ENCODE results near the gene DDX19B.

The DDX19B gene

GRCh38 chr16:70320121-70320520, 21.1 kb downstream of the DDX19B start:
- Histone ChIP-seq H3K4me1 (ENCODE audit: control insufficient read depth, insufficient read depth, low read depth, low read length) (peaks cover 2% of the 10 kb centered on the region), H3K79me1 (replicated peaks; ENCODE audit: low read length, poor library complexity, severe bottlenecking) (peaks cover 3% of the 10 kb centered on the region), H3K4me3 (ENCODE audit: insufficient read depth in 1 of 2, low read depth in 1 of 2, low read length in 2 of 2) (no peak overlapping the region), H2BK12ac (ENCODE audit: low read length in 2 of 2) (no peak overlapping the region), H2AFZ (ENCODE audit: low read depth, low read length) (no peak overlapping the region), H3K27ac (ENCODE audit: low read length, poor library complexity, severe bottlenecking) (no peak overlapping the region), H2BK5ac (ENCODE audit: low read depth, low read length, poor library complexity, severe bottlenecking) (no peak overlapping the region), H3K9ac (ENCODE audit: low read length) (no peak overlapping the region), H4K91ac (ENCODE audit: low read length) (no peak overlapping the region), H2BK15ac (ENCODE audit: low read depth, poor library complexity, severe bottlenecking) (no peak overlapping the region), H3K14ac (ENCODE audit: low read length in 2 of 2) (no peak overlapping the region), H3K4ac (ENCODE audit: low read depth in 1 of 2, low read length in 2 of 2) (no peak overlapping the region), H4K8ac (ENCODE audit: low read length) (no peak overlapping the region), H3K9me3 (ENCODE audit: control insufficient read depth, low read length) (no peaks in the 10 kb centered on the region), H3K18ac (ENCODE audit: low read depth in 1 of 2, low read length in 2 of 2) (no peak overlapping the region), H2BK120ac (ENCODE audit: low read depth, low read length) (no peak overlapping the region), H3K36me3 (ENCODE audit: control insufficient read depth in 1 of 2, insufficient read depth in 2 of 2, low read depth in 1 of 2, low read length in 2 of 2) (peaks cover 50 to 59% of the 10 kb centered on the region in 2 experiments), H2AK5ac (ENCODE audit: low read length, severe bottlenecking) (no peak overlapping the region), H3K23ac (ENCODE audit: low read length in 2 of 2) (no peak overlapping the region), H3K27me3 (ENCODE audit: control insufficient read depth in 1 of 2, insufficient read depth in 1 of 2, low read length in 2 of 2) (no peaks in the 10 kb centered on the region), H3K4me2 (ENCODE audit: low read length, poor library complexity, severe bottlenecking) (no peak overlapping the region)
- over 99% methylated on average over 4 of the region's 5 CpGs for WGBS
- no peak for DNase-seq

GRCh38 chr16:70324998-70325747, 26.2 kb downstream of the DDX19B start:
- no peak overlapping the region for H3K4ac ChIP-seq (ENCODE audit: low read depth in 1 of 2, low read length in 2 of 2)
- no peak overlapping the region for H4K91ac ChIP-seq (ENCODE audit: low read length)
- peaks cover 3% of the 10 kb centered on the region for H3K79me1 ChIP-seq (replicated peaks; ENCODE audit: low read length, poor library complexity, severe bottlenecking)
- H2BK120ac ChIP-seq (ENCODE audit: low read depth, low read length) = no peak overlapping the region
- no peak overlapping the region for H2AFZ ChIP-seq (ENCODE audit: low read depth, low read length)
- no peak for DNase-seq
- peaks cover 45 to 47% of the 10 kb centered on the region in 2 experiments for H3K36me3 ChIP-seq (ENCODE audit: control insufficient read depth in 1 of 2, insufficient read depth in 2 of 2, low read depth in 1 of 2, low read length in 2 of 2)
- no peak overlapping the region for H3K18ac ChIP-seq (ENCODE audit: low read depth in 1 of 2, low read length in 2 of 2)
- no peak overlapping the region for H4K8ac ChIP-seq (ENCODE audit: low read length)
- WGBS = 98% methylated on average over 7 of the region's 7 CpGs
- H3K9ac ChIP-seq (ENCODE audit: low read length) = no peak overlapping the region
- no peak overlapping the region for H3K4me3 ChIP-seq (ENCODE audit: insufficient read depth in 1 of 2, low read depth in 1 of 2, low read length in 2 of 2)
- no peak overlapping the region for H3K14ac ChIP-seq (ENCODE audit: low read length in 2 of 2)
- H3K4me2 ChIP-seq (ENCODE audit: low read length, poor library complexity, severe bottlenecking) = no peak overlapping the region
- no peaks in the 10 kb centered on the region for H3K27me3 ChIP-seq (ENCODE audit: control insufficient read depth in 1 of 2, insufficient read depth in 1 of 2, low read length in 2 of 2)
- H2BK12ac ChIP-seq (ENCODE audit: low read length in 2 of 2) = no peak overlapping the region
- H2AK5ac ChIP-seq (ENCODE audit: low read length, severe bottlenecking) = no peak overlapping the region
- H3K23ac ChIP-seq (ENCODE audit: low read length in 2 of 2) = no peak overlapping the region
- H3K4me1 ChIP-seq (ENCODE audit: control insufficient read depth, insufficient read depth, low read depth, low read length) = peaks cover 2% of the 10 kb centered on the region
- no peak overlapping the region for H2BK15ac ChIP-seq (ENCODE audit: low read depth, poor library complexity, severe bottlenecking)
- H2BK5ac ChIP-seq (ENCODE audit: low read depth, low read length, poor library complexity, severe bottlenecking) = no peak overlapping the region
- H3K9me3 ChIP-seq (ENCODE audit: control insufficient read depth, low read length) = no peaks in the 10 kb centered on the region
- H3K27ac ChIP-seq (ENCODE audit: low read length, poor library complexity, severe bottlenecking) = no peak overlapping the region

- Histone ChIP-seq H4K91ac (ENCODE audit: low read length) (no peak overlapping the region), H2BK5ac (ENCODE audit: low read depth, low read length, poor library complexity, severe bottlenecking) (no peak overlapping the region), H3K4ac (ENCODE audit: low read depth in 1 of 2, low read length in 2 of 2) (no peak overlapping the region), H3K27me3 (ENCODE audit: control insufficient read depth in 1 of 2, insufficient read depth in 1 of 2, low read length in 2 of 2) (no peaks in the 10 kb centered on the region), H4K8ac (ENCODE audit: low read length) (no peak overlapping the region), H3K23ac (ENCODE audit: low read length in 2 of 2) (no peak overlapping the region), H3K4me3 (ENCODE audit: insufficient read depth in 1 of 2, low read depth in 1 of 2, low read length in 2 of 2) (no peak overlapping the region), H3K4me2 (ENCODE audit: low read length, poor library complexity, severe bottlenecking) (no peak overlapping the region), H2BK12ac (ENCODE audit: low read length in 2 of 2) (no peak overlapping the region), H3K4me1 (ENCODE audit: control insufficient read depth, insufficient read depth, low read depth, low read length) (peaks cover 2% of the 10 kb centered on the region), H2AFZ (ENCODE audit: low read depth, low read length) (no peak overlapping the region), H3K27ac (ENCODE audit: low read length, poor library complexity, severe bottlenecking) (no peak overlapping the region), H3K18ac (ENCODE audit: low read depth in 1 of 2, low read length in 2 of 2) (no peak overlapping the region), H3K14ac (ENCODE audit: low read length in 2 of 2) (no peak overlapping the region), H2BK15ac (ENCODE audit: low read depth, poor library complexity, severe bottlenecking) (no peak overlapping the region), H3K36me3 (ENCODE audit: control insufficient read depth in 1 of 2, insufficient read depth in 2 of 2, low read depth in 1 of 2, low read length in 2 of 2) (peaks cover 52 to 56% of the 10 kb centered on the region in 2 experiments), H3K9me3 (ENCODE audit: control insufficient read depth, low read length) (no peaks in the 10 kb centered on the region), H2AK5ac (ENCODE audit: low read length, severe bottlenecking) (no peak overlapping the region), H3K79me1 (replicated peaks; ENCODE audit: low read length, poor library complexity, severe bottlenecking) (peaks cover 9% of the 10 kb centered on the region), H2BK120ac (ENCODE audit: low read depth, low read length) (no peak overlapping the region), H3K9ac (ENCODE audit: low read length) (no peak overlapping the region)
- no CpG with 5 or more reads among the region's 1 CpG for WGBS
- no peak for DNase-seq
Observed at GRCh38 chr16:70331091-70331490, 32.1 kb downstream of the DDX19B start.

- peak; percentile 16 for DNase-seq
- Histone ChIP-seq H3K27me3 (ENCODE audit: control insufficient read depth in 1 of 2, insufficient read depth in 1 of 2, low read length in 2 of 2) (no peaks in the 10 kb centered on the region), H2BK120ac (ENCODE audit: low read depth, low read length) (no peak overlapping the region), H3K4me3 (ENCODE audit: insufficient read depth in 1 of 2, low read depth in 1 of 2, low read length in 2 of 2) (no peak overlapping the region), H3K36me3 (ENCODE audit: control insufficient read depth in 1 of 2, insufficient read depth in 2 of 2, low read depth in 1 of 2, low read length in 2 of 2) (peaks cover 56 to 57% of the 10 kb centered on the region in 2 experiments), H2BK12ac (ENCODE audit: low read length in 2 of 2) (no peak overlapping the region), H2AK5ac (ENCODE audit: low read length, severe bottlenecking) (no peak overlapping the region), H4K8ac (ENCODE audit: low read length) (no peak overlapping the region), H2BK15ac (ENCODE audit: low read depth, poor library complexity, severe bottlenecking) (no peak overlapping the region), H4K91ac (ENCODE audit: low read length) (no peak overlapping the region), H3K79me1 (replicated peaks; ENCODE audit: low read length, poor library complexity, severe bottlenecking) (peaks cover 9% of the 10 kb centered on the region), H3K9ac (ENCODE audit: low read length) (no peak overlapping the region), H3K14ac (ENCODE audit: low read length in 2 of 2) (no peak overlapping the region), H3K9me3 (ENCODE audit: control insufficient read depth, low read length) (no peaks in the 10 kb centered on the region), H3K4ac (ENCODE audit: low read depth in 1 of 2, low read length in 2 of 2) (no peak overlapping the region), H3K18ac (ENCODE audit: low read depth in 1 of 2, low read length in 2 of 2) (no peak overlapping the region), H2BK5ac (ENCODE audit: low read depth, low read length, poor library complexity, severe bottlenecking) (no peak overlapping the region), H3K27ac (ENCODE audit: low read length, poor library complexity, severe bottlenecking) (no peak overlapping the region), H2AFZ (ENCODE audit: low read depth, low read length) (no peak overlapping the region), H3K23ac (ENCODE audit: low read length in 2 of 2) (no peak overlapping the region), H3K4me2 (ENCODE audit: low read length, poor library complexity, severe bottlenecking) (no peak overlapping the region), H3K4me1 (ENCODE audit: control insufficient read depth, insufficient read depth, low read depth, low read length) (peaks cover 2% of the 10 kb centered on the region)
- 78% methylated on average over 9 of the region's 9 CpGs for WGBS
Observed at GRCh38 chr16:70331588-70332358, 32.8 kb downstream of the DDX19B start.

Data from mesenchymal stem cell (in vitro differentiated cells and primary cell).